Body of pancreas (tissue), 4 donors: ENCODE results near the gene PLK4. TPM values are rescaled to one million over a fixed set of nuclear protein-coding genes. Genes with fewer than 3 reads are reported as not detected.

ENCODE experiments used
- ATAC-seq: fragments of 150-250 bp; one replicate; pipeline ENCODE4 v1.9.1; 2016
- DNase-seq, 4 donors: peaks; one replicate each; pipeline ENCODE4 v3.0.0-alpha.2; 2019
- H3K27ac ChIP-seq, 4 donors: fragments of 200-600 bp; sonication (generic); 1 replicate in 3 of 4; 2 replicates in 1 of 4; pipeline versions ENCODE4 v1.5.1 to v1.6.1; 2016 to 2019; ENCODE audit warnings: mild to moderate bottlenecking in 1 of 4, mixed read lengths in 1 of 4, moderate library complexity in 1 of 4
- H3K27me3 ChIP-seq, 2 donors: fragments of 200-600 bp; sonication (generic); one replicate each; pipeline ENCODE4 v1.6.0; 2016; ENCODE audit warnings: mild to moderate bottlenecking in 1 of 2
- H3K36me3 ChIP-seq, 2 donors: fragments of 200-600 bp; sonication (generic); replicated peaks in 1 of 2; 2 replicates each; pipeline ENCODE4 v1.5.1; 2016; ENCODE audit warnings: low read depth in 2 of 2; ENCODE audit not compliant: insufficient read depth in 1 of 2
- H3K4me1 ChIP-seq: fragments of 200-600 bp; sonication (generic); one replicate; pipeline ENCODE4 v1.6.0; 2016
- H3K4me3 ChIP-seq, 2 donors: fragments of 200-600 bp; sonication (generic); 1 replicate in 1 of 2; 2 replicates in 1 of 2; pipeline ENCODE4 v1.5.1; 2016 to 2019
- H3K9me3 ChIP-seq, 3 donors: fragments of 200-600 bp; sonication (generic); 1 replicate in 2 of 3; 2 replicates in 1 of 3; pipeline ENCODE4 v1.5.1; 2016
- POLR2A ChIP-seq, 3 donors: fragments of 450-650 bp; IDR thresholded peaks; one replicate each; pipeline ENCODE4 v1.6.1; 2016; ENCODE audit warnings: antibody characterized with exemption in 3 of 3, mild to moderate bottlenecking in 2 of 3
- WGBS, 2 donors: methylation state at CpG; one replicate each; pipeline ENCODE4 v1.1.5; 2017; 5-methylcytosine and 5-hydroxymethylcytosine counted together
- intact Hi-C: fragments of 100-400 bp; cut with DNase I; formaldehyde crosslinking; loops from one replicate; pipeline ENCODE4 v1.15.1; 2023
- total RNA-seq, 2 donors: library from RNA; depleted of rRNA; stranded (reverse); fragments of >200 nt; gene quantifications; one replicate each; pipeline ENCODE4 v1.1.0, GENCODE V29; 2016
- TF ChIP-seq, protein P1 (sequence below), 7 experiments: fragments of 450-650 bp in 4 of 7; fragments of 200-600 bp in 3 of 7; sonication (generic) in 3 of 7; IDR thresholded peaks; one replicate each; pipeline ENCODE4 v1.5.1; 2016 to 2019; ENCODE audit warnings: antibody characterized with exemption in 7 of 7

The PLK4 gene
- total RNA-seq, 2 donors from 2014 or later = 1.8 TPM; not detected in 1

DNA sequence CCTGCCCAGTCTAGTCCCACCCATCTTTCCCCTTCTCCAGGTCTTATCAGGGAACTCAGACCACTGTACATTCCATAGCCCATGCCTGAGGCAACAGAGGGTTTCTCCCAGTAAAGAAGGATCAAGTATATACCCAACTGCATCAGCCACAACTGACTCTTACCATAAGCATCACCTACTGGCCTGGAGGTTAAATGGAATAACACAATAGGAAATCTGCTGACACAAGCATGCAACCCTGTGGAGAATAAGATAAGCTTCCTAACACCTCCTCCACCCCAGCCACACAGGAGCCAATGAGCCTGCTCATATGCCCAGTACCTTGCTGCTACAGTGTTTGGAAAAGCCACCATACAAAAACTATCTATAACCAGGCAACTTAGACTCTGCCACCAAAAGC, 34.6 kb upstream of the PLK4 start:
- H3K27ac ChIP-seq = no peak overlapping the region
- intact Hi-C loops = no loop called here
- no peak overlapping the region for H3K4me3 ChIP-seq
- H3K4me1 ChIP-seq = no peaks in the 10 kb centered on the region
- ATAC-seq = no peak
- peaks cover 0 to 12% (median 0%) of the 10 kb centered on the region in 3 donors for H3K9me3 ChIP-seq
- no peak for TF ChIP-seq POLR2A (IDR thresholded peaks at IDR 0.05)
- TF ChIP-seq, protein P1, sequence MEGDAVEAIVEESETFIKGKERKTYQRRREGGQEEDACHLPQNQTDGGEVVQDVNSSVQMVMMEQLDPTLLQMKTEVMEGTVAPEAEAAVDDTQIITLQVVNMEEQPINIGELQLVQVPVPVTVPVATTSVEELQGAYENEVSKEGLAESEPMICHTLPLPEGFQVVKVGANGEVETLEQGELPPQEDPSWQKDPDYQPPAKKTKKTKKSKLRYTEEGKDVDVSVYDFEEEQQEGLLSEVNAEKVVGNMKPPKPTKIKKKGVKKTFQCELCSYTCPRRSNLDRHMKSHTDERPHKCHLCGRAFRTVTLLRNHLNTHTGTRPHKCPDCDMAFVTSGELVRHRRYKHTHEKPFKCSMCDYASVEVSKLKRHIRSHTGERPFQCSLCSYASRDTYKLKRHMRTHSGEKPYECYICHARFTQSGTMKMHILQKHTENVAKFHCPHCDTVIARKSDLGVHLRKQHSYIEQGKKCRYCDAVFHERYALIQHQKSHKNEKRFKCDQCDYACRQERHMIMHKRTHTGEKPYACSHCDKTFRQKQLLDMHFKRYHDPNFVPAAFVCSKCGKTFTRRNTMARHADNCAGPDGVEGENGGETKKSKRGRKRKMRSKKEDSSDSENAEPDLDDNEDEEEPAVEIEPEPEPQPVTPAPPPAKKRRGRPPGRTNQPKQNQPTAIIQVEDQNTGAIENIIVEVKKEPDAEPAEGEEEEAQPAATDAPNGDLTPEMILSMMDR (IDR thresholded peaks at IDR 0.05) = no peak
- no peaks in the 10 kb centered on the region for H3K36me3 ChIP-seq
- no peaks in the 10 kb centered on the region for H3K27me3 ChIP-seq
- DNase-seq = no peak

DNA sequence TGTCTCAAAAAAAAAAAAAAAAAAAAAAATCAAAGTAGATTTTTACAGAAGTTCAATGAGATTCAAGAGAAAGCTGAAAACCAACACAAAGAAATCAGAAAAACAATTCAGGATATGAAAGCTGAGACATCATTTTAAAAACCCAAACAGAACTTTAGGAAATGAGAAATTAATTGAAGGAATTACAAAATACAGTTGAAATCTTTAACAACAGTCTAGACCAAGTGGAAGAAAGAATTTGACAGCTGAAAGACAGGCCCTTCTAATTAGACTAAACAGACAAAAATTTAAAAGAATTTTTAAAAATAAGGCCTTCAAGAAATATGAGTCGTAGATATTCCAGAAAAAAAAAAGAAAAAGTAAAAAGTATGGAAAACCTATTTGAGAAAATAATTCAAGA, 33.9 kb upstream of the PLK4 start:
- no peak for DNase-seq
- Histone ChIP-seq H3K4me3 (no peak overlapping the region), H3K27me3 (no peaks in the 10 kb centered on the region), H3K36me3 (no peaks in the 10 kb centered on the region), H3K4me1 (no peaks in the 10 kb centered on the region), H3K9me3 (peaks cover 0 to 12% (median 0%) of the 10 kb centered on the region in 3 donors), H3K27ac (no peak overlapping the region)
- intact Hi-C loops = no loop called here
- no peak for TF ChIP-seq POLR2A (IDR thresholded peaks at IDR 0.05)
- TF ChIP-seq, protein P1 (IDR thresholded peaks at IDR 0.05) = no peak
- 91 to 96% methylated on average over 1 of the region's 1 CpG for WGBS, 2 donors
- no peak for ATAC-seq

DNA sequence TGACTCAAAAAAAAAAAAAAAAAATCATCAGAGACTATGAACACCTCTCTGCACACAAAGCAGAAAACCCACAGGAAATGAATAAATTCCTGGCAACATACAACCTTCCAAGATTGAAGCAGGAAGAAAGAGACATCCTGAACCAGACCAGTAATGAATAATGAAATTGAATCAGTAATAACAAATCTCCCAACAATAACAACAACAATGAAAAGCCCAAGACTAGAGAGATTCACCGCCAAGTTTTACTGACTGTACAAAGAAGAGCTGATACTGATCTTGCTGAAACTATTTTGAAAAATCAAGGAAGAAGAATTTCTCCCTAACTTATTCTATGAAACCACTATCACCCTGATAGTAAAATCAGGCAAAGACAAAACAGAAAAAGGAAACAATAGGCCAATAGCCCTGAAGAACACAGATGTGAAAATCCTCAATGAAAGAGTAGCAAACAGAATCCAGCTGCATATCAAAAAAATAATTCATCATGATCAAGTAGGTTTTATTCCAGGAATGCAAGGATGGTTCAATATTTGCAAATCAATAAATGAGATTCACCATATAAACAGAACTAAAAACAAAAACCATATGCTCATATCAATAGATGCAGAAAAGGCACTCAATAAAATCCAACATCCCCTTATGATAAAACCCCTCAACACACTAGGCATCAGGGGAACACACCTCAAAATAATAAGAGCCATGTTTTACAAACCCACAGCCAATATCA, 31.0 kb upstream of the PLK4 start:
- no peaks in the 10 kb centered on the region for H3K4me1 ChIP-seq
- TF ChIP-seq, protein P1 (IDR thresholded peaks at IDR 0.05) = no peak
- ATAC-seq = no peak
- no peak overlapping the region for H3K27ac ChIP-seq
- H3K36me3 ChIP-seq = no peaks in the 10 kb centered on the region
- peaks cover 0 to 12% (median 0%) of the 10 kb centered on the region in 3 donors for H3K9me3 ChIP-seq
- intact Hi-C loops = no loop called here
- DNase-seq = no peak
- no peak overlapping the region for H3K4me3 ChIP-seq
- WGBS, 2 donors = 95 to 96% methylated on average over 1 of the region's 1 CpG
- H3K27me3 ChIP-seq = no peaks in the 10 kb centered on the region

DNA sequence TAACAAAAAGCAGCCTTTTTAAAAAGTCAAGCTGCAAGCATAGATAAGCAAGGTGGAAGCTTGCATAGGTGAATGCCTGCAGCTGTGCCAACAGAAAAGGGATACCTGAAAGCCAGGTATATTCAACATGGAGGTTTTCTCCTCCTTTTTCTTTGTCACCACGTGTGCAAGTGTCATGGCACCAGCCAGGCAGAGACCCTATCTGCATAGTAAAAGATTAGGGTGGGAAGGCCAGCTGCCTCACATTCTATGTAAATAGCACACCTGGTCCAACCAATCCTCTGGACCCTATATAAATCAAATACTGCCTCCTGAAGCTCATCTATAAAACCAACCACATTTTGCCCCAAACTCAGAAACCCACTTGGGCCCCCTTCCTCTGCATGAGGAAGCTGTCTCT, 28.0 kb upstream of the PLK4 start:
- WGBS, 2 donors = 14 to 27% methylated on average over 1 of the region's 1 CpG
- Histone ChIP-seq H3K4me3 (no peak overlapping the region), H3K27ac (no peak overlapping the region), H3K9me3 (peaks cover 0 to 12% (median 0%) of the 10 kb centered on the region in 3 donors), H3K36me3 (no peaks in the 10 kb centered on the region), H3K4me1 (peaks cover 9% of the 10 kb centered on the region), H3K27me3 (no peaks in the 10 kb centered on the region)
- ATAC-seq (no peak), DNase-seq (no peak)
- intact Hi-C loops = no loop called here
- TF ChIP-seq, protein P1 (IDR thresholded peaks at IDR 0.05) = no peak
- no peak for TF ChIP-seq POLR2A (IDR thresholded peaks at IDR 0.05)

DNA sequence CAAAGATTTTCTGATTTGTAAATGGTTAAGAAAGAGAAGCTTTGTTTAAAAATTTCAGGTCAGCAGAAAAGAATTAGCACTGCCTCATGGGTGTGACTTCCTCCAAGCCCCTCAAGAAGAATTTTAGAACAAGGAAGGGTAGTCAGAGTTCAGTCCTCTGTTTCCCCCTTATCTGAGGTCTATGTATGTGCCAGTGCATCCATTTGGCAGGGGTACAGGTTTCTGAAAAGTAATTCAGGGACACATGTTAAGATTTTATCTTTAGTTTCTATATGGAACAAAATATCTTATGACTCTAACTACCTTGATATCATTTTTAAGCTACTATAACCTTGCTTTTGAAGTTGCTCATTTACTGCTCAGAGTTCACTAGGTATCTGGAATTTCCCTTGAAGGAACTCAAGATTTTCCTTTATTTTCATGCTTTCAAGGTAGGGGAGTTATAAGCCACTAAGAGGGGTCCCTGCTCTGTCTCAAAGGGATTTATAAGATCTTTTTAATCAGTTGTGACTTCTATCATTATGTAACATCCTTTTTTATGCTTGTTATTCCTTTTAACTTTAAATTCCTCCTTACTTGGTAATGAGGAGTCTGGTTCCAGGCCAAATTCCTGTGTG, 24.4 kb upstream of the PLK4 start:
- TF ChIP-seq, protein P1 (IDR thresholded peaks at IDR 0.05) = no peak
- no peak for TF ChIP-seq POLR2A (IDR thresholded peaks at IDR 0.05)
- no peak overlapping the region for H3K27ac ChIP-seq
- H3K27me3 ChIP-seq = no peaks in the 10 kb centered on the region
- ATAC-seq = no peak
- no peaks in the 10 kb centered on the region for H3K9me3 ChIP-seq
- H3K36me3 ChIP-seq = no peaks in the 10 kb centered on the region
- intact Hi-C loops = no loop called here
- DNase-seq = no peak
- H3K4me3 ChIP-seq = no peak overlapping the region
- peaks cover 9% of the 10 kb centered on the region for H3K4me1 ChIP-seq
